ENCODE measurements around the gene ZNF212.

DNA sequence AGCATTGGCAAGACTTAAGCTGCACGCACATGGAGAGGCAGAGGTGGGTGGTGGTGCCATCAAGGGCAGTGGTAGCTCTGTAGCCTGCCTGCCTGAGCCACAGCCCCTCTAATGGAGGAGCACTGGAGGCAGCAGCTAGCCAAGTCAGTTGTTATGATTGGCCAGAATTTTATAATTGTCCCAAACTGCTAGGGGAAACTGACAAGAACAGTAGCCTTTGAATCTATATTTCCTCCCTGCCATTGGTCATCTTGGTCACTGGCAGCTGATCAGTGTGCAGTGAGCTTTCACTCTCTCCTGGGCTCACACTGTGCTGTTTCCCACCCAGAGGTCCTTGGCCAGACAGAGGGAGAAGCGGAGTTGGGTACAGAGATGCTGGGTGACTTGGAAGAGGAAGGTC is 12.9 kb downstream of the ZNF212 start:
- TF ChIP-seq ZNF311 (tag by site-specific recombination; IDR thresholded peaks at IDR 0.05; ENCODE audit: borderline replicate concordance) (no peak), ZNF155 (tag by site-specific recombination; IDR thresholded peaks at IDR 0.05) (no peak), ZBTB7A (tag by site-specific recombination; IDR thresholded peaks at IDR 0.05; ENCODE audit: low read depth) (no peak), MYNN (tag by site-specific recombination; IDR thresholded peaks at IDR 0.05; ENCODE audit: borderline replicate concordance) (no peak), TCF7L2 (IDR thresholded peaks at IDR 0.05; ENCODE audit: borderline replicate concordance, low read depth, low read length) (no peak)
- TF ChIP-seq, protein P1, sequence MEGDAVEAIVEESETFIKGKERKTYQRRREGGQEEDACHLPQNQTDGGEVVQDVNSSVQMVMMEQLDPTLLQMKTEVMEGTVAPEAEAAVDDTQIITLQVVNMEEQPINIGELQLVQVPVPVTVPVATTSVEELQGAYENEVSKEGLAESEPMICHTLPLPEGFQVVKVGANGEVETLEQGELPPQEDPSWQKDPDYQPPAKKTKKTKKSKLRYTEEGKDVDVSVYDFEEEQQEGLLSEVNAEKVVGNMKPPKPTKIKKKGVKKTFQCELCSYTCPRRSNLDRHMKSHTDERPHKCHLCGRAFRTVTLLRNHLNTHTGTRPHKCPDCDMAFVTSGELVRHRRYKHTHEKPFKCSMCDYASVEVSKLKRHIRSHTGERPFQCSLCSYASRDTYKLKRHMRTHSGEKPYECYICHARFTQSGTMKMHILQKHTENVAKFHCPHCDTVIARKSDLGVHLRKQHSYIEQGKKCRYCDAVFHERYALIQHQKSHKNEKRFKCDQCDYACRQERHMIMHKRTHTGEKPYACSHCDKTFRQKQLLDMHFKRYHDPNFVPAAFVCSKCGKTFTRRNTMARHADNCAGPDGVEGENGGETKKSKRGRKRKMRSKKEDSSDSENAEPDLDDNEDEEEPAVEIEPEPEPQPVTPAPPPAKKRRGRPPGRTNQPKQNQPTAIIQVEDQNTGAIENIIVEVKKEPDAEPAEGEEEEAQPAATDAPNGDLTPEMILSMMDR (tag by site-specific recombination; IDR thresholded peaks at IDR 0.05), result no peak
- TF ChIP-seq, protein P2, sequence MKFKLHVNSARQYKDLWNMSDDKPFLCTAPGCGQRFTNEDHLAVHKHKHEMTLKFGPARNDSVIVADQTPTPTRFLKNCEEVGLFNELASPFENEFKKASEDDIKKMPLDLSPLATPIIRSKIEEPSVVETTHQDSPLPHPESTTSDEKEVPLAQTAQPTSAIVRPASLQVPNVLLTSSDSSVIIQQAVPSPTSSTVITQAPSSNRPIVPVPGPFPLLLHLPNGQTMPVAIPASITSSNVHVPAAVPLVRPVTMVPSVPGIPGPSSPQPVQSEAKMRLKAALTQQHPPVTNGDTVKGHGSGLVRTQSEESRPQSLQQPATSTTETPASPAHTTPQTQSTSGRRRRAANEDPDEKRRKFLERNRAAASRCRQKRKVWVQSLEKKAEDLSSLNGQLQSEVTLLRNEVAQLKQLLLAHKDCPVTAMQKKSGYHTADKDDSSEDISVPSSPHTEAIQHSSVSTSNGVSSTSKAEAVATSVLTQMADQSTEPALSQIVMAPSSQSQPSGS (tag by site-specific recombination; IDR thresholded peaks at IDR 0.05; ENCODE audit: low read depth), result no peak

Data from HEK293 (cell line).